ENCODE data around the gene CCDC121.

DNA sequence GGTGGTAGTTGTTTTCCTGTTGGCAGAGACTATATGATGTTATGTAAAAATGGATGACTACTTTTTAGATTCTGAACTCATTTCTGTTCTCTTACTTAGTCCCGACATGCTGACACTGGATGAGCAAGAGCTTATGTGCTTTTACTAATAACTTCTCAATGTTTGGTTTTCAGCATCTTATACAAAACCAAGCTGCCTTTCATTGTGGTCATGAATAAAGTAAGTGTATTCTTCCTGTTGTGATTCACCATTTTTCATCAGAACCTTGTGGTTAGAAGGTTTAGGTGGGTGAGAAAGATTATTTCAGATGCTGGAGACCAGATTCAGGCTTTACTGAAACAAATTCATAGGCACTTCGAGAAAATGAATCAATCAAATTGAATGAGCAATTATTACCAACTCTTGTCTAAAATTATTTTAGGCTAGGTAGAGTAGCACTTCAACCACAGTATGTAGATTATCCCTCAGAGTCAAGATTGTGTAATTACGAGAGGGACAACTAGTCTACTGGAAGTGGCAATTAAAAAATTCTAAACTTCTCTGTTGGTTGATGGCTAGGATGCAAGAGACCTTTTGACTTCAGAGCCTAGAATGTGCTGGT lies 9.3 kb upstream of the CCDC121 start:
- TF ChIP-seq POLR2A (IDR thresholded peaks at IDR 0.05; ENCODE audit: low read length) (no peak), GATA1 (IDR thresholded peaks at IDR 0.05; ENCODE audit: low read depth, low read length) (no peak)
